ENCODE results near the gene GALK2.
"Not testable (repeated sequence)": the region's sequence is repeated elsewhere in the genome, so short reads cannot be mapped to it uniquely, and the experiment has no call there.

Gene GALK2

GRCh38 chr15:49339656-49340055 lies 169.6 kb downstream of the GALK2 start:
- DNase-seq (ENCODE audit: low read depth): no peak

- DNase-seq (ENCODE audit: low read depth): no peak
These were observed 173.5 kb downstream of the GALK2 start for GRCh38 chr15:49343546-49343945.

GRCh38 chr15:49354439-49354838 lies 184.4 kb downstream of the GALK2 start:
- not testable (repeated sequence) for DNase-seq (ENCODE audit: low read depth)

DNA sequence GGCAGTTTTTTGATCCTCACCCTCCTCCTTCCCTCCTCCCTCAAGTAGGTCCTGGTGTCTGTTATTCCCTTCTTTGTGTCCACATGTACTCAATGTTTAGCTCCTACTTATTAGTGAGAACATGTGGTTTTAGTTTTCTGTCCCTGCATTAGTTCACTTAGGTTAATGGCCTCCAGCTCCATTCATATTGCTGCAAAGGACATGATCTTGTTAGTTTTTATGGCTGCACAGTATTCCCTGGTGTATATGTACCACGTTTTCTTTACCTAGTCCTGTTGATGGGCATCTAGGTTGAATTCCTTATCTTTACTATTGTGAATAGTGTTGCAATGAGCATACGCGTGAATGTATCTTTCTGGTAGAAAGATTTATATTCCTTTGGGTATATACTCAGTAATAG lies 191.3 kb downstream of the GALK2 start:
- DNase-seq (ENCODE audit: low read depth): no peak

GRCh38 chr15:49366496-49366895 lies 196.4 kb downstream of the GALK2 start:
- no peak for DNase-seq (ENCODE audit: low read depth)

DNA sequence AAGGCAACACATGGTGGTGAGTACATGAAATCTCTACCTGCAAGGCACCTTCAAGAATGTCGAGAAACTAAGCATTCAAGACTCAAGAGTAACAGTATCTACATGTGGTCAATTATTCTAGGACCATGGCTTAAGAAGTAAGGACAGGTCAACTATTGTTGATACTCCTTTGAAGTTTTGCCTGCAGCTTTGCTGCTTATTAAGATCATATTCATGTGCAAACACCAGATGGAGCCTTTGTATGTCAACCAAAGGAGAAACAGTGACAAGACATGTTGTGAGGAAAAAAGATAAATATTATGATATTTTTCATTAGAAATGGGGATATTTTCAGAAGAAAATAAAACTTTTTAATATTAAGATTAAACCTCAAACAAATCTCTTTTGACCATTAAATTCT lies 200.7 kb downstream of the GALK2 start:
- no peak for DNase-seq (ENCODE audit: low read depth)

DNA sequence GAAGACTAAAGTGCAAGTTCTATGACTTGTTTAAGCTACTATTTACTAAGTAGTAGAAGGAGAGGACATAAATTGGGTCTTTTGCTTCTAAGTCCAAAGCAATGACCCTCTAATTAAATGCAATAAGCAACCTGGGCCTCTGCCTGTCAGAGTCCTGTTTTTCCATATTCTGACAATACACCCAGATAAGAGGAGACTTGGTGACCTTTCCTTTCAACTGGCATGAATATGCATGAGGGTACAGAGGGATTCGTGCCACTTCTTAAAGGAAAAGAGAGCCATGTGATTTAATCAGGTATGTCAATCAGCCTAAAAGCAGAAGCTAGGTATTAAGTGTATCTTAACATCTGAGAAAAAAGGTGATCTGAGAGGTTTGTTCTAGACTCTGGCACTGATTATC lies 202.3 kb downstream of the GALK2 start:
- DNase-seq (ENCODE audit: low read depth): no peak

DNA sequence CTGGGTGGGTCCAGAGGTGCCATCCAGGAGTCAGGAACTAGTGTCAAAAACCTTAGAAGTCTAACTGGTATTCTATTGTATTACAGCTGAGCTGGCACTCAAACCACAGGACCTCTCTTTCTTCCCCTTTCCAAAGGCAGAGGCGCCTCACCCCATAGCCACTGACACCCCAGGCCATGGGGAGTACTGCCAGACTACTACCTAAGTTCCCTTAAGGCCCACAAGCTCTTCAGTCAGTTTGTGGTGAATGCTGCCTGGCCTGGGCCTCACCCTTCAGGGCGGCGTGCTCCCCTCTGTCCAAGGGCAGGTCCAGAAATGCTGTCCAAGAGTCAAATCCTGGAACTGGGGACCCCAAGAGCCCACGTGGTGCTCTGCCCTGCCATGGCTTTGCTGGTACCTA lies 209.9 kb downstream of the GALK2 start:
- DNase-seq (ENCODE audit: low read depth): no peak

GRCh38 chr15:49380912-49381311 lies 210.9 kb downstream of the GALK2 start:
- no peak for DNase-seq (ENCODE audit: low read depth)
